Neural cell (in vitro differentiated cells): Measurements from ENCODE around the gene HOXC9. TPM values are rescaled to one million over a fixed set of nuclear protein-coding genes. Genes with fewer than 3 reads are reported as not detected.
A peak's percentile ranks its signal among the peaks of the same experiment; 100 is the strongest.

Experiments
- H2AFZ ChIP-seq: fragments of 200-600, 300-800 bp; sonication (generic), shearing (Covaris generic); 2 replicates; pipeline ENCODE4 v1.6.0; 2014; ENCODE audit warnings: low read depth, mild to moderate bottlenecking, antibody characterized with exemption, low read length, moderate library complexity
- H3F3A ChIP-seq: fragments of 200-600 bp; shearing (Covaris generic); 2 replicates; pipeline ENCODE4 v1.6.1; 2016; ENCODE audit warnings: mild to moderate bottlenecking, moderate library complexity, mixed read lengths, antibody characterized with exemption, low read length; ENCODE audit not compliant: insufficient read depth, poor library complexity, severe bottlenecking
- H3K27ac ChIP-seq: fragments of 200-600, 300-800 bp; sonication (generic), shearing (Covaris generic); 2 replicates; pipeline ENCODE4 v1.5.1; 2014; ENCODE audit warnings: mild to moderate bottlenecking, low read length, moderate library complexity
- H3K27me3 ChIP-seq: fragments of 300-800, 200-600 bp; sonication (generic), shearing (Covaris generic); 2 replicates; pipeline ENCODE4 v1.6.0; 2014; ENCODE audit warnings: mild to moderate bottlenecking, low read depth, low read length, moderate library complexity; ENCODE audit not compliant: insufficient read depth
- H3K36me3 ChIP-seq: fragments of 300-800, 200-600 bp; sonication (generic), shearing (Covaris generic); 2 replicates; pipeline ENCODE4 v1.5.1; 2014; ENCODE audit warnings: mild to moderate bottlenecking, antibody characterized with exemption, low read length, moderate library complexity; ENCODE audit not compliant: insufficient read depth
- H3K4me2 ChIP-seq: fragments of 300-800, 200-600 bp; sonication (generic), shearing (Covaris generic); 2 replicates; pipeline ENCODE4 v1.6.0; 2014; ENCODE audit warnings: mild to moderate bottlenecking, low read length
- H3K4me3 ChIP-seq: fragments of 300-800, 200-600 bp; sonication (generic), shearing (Covaris generic); 2 replicates; pipeline ENCODE4 v1.5.1; 2014; ENCODE audit warnings: mild to moderate bottlenecking, low read length, moderate library complexity
- H3K79me2 ChIP-seq: fragments of 200-600 bp; shearing (Covaris generic); replicated peaks from 2 replicates; pipeline ENCODE4 v1.6.0; 2014; ENCODE audit warnings: mild to moderate bottlenecking, low read length, moderate library complexity; ENCODE audit not compliant: insufficient read depth
- H3K9ac ChIP-seq: fragments of 300-800, 200-600 bp; sonication (generic), shearing (Covaris generic); 2 replicates; pipeline ENCODE4 v1.6.1; 2016; ENCODE audit warnings: mild to moderate bottlenecking, low read length, mixed read lengths
- H3K9me2 ChIP-seq: fragments of 200-600 bp; shearing (Covaris generic); 2 replicates; pipeline ENCODE4 v1.6.1; 2016; ENCODE audit warnings: mild to moderate bottlenecking, low read length, mixed read lengths; ENCODE audit not compliant: insufficient read depth
- H3K9me3 ChIP-seq: fragments of 200-600, 300-800 bp; sonication (generic), shearing (Covaris generic); 2 replicates; pipeline ENCODE4 v1.6.1; 2016; ENCODE audit warnings: mild to moderate bottlenecking, mixed run types, low read length, moderate library complexity, mixed read lengths
- H4K20me1 ChIP-seq: fragments of 200-600 bp; shearing (Covaris generic); 2 replicates; pipeline ENCODE4 v1.6.1; 2016; ENCODE audit warnings: mild to moderate bottlenecking, mixed run types; ENCODE audit not compliant: insufficient read depth
- EP300 ChIP-seq: fragments of 450-650 bp; conservative IDR thresholded peaks from 2 replicates; pipeline ENCODE4 v1.6.1; 2014; ENCODE audit warnings: antibody characterized with exemption, mild to moderate bottlenecking, moderate library complexity; ENCODE audit not compliant: poor library complexity, severe bottlenecking
- EZH2 ChIP-seq: fragments of 200-600, 300-800 bp; shearing (Covaris generic), sonication (generic); IDR thresholded peaks from 2 replicates; pipeline ENCODE4 v1.6.1; 2014; ENCODE audit warnings: antibody characterized with exemption, low read length, borderline replicate concordance, mild to moderate bottlenecking; ENCODE audit not compliant: insufficient read depth, poor library complexity, severe bottlenecking
- MXI1 ChIP-seq: fragments of 450-650 bp; conservative IDR thresholded peaks from 2 replicates; pipeline ENCODE4 v1.6.1; 2014; ENCODE audit warnings: antibody characterized with exemption, mild to moderate bottlenecking; ENCODE audit not compliant: poor library complexity, severe bottlenecking
- POLR2AphosphoS5 ChIP-seq: IDR thresholded peaks from 2 replicates; pipeline ENCODE4 v1.6.1; 2012
- RAD21 ChIP-seq: fragments of 450-650 bp; conservative IDR thresholded peaks from 2 replicates; pipeline ENCODE4 v1.6.1; 2014; ENCODE audit warnings: antibody characterized with exemption, mild to moderate bottlenecking, moderate library complexity
- REST ChIP-seq: IDR thresholded peaks from 2 replicates; pipeline ENCODE4 v1.6.1; 2012; ENCODE audit warnings: borderline replicate concordance
- SMC3 ChIP-seq: fragments of 450-650 bp; conservative IDR thresholded peaks from 2 replicates; pipeline ENCODE4 v1.6.1; 2014; ENCODE audit warnings: antibody characterized with exemption, mild to moderate bottlenecking, moderate library complexity; ENCODE audit not compliant: poor library complexity
- TAF1 ChIP-seq: IDR thresholded peaks from 2 replicates; pipeline ENCODE4 v1.6.1; 2012; ENCODE audit warnings: low read depth
- polyA plus RNA-seq: library from polyadenylated mRNA; depleted of rRNA; stranded (reverse); fragments of >200 nt; gene quantifications from 2 replicates; pipeline ENCODE4 v1.2.3, GENCODE V29; 2014

HOXC9 gene
- polyA plus RNA-seq, 1 donor from 2014 or later: not detected

- Histone ChIP-seq H3K4me3 (no peak within 1 kb of the TSS), H3K9me3 (no peaks in the 10 kb centered on the region), H3K79me2 (no peaks in the 10 kb centered on the region), H3K36me3 (no peaks in the 10 kb centered on the region), H3F3A (no peaks in the 10 kb centered on the region), H3K27ac (no peak within 1 kb of the TSS), H2AFZ (no peak within 1 kb of the TSS), H4K20me1 (no peaks in the 10 kb centered on the region), H3K9ac (no peak within 1 kb of the TSS), H3K27me3 (peaks cover 100% of the 10 kb centered on the region), H3K9me2 (no peaks in the 10 kb centered on the region), H3K4me2 (no peak within 1 kb of the TSS)
- no peak for TF ChIP-seq SMC3
- no peak for TF ChIP-seq POLR2AphosphoS5
- no peak for TF ChIP-seq EP300
- no peak for TF ChIP-seq EZH2
- no peak for TF ChIP-seq TAF1
- no peak for TF ChIP-seq RAD21
- TF ChIP-seq MXI1: no peak
Measured at GRCh38 chr12:53954694-53955035, 45.3 kb upstream of the HOXC9 start, which contains the start of gene HOXC12. TSS of gene HOXC12 (plus strand) at chr12:53954903. CDS start at chr12:53954930, 27 bp downstream.

- no peak overlapping the region for H3K27ac ChIP-seq
- no peak overlapping the region for H3K9ac ChIP-seq
- H3K4me2 ChIP-seq: no peak overlapping the region
- no peaks in the 10 kb centered on the region for H3F3A ChIP-seq
- no peaks in the 10 kb centered on the region for H4K20me1 ChIP-seq
- TF ChIP-seq EZH2 (peak; percentile 62), REST (no peak)
- H3K9me2 ChIP-seq: no peaks in the 10 kb centered on the region
- H3K9me3 ChIP-seq: no peaks in the 10 kb centered on the region
- H3K79me2 ChIP-seq: no peaks in the 10 kb centered on the region
- no peak overlapping the region for H3K4me3 ChIP-seq
- peaks cover 100% of the 10 kb centered on the region for H3K27me3 ChIP-seq
- H2AFZ ChIP-seq: no peak overlapping the region
- no peaks in the 10 kb centered on the region for H3K36me3 ChIP-seq
Measured at GRCh38 chr12:53955036-53955775, 44.8 kb upstream of the HOXC9 start.

- Histone ChIP-seq H3K4me2 (no peak overlapping the region), H3K9me2 (no peaks in the 10 kb centered on the region), H3K27me3 (peaks cover 100% of the 10 kb centered on the region)
Measured at GRCh38 chr12:53955776-53956250, 44.1 kb upstream of the HOXC9 start.

More at GRCh38 chr12:53955776-53956250, 44.1 kb upstream of the HOXC9 start:
- H3K9me3 ChIP-seq: no peaks in the 10 kb centered on the region
- no peaks in the 10 kb centered on the region for H3K79me2 ChIP-seq
- H4K20me1 ChIP-seq: no peaks in the 10 kb centered on the region
- H2AFZ ChIP-seq: no peak overlapping the region
- no peak overlapping the region for H3K27ac ChIP-seq
- no peaks in the 10 kb centered on the region for H3K36me3 ChIP-seq
- no peak overlapping the region for H3K4me3 ChIP-seq
- TF ChIP-seq POLR2AphosphoS5: no peak
- TF ChIP-seq EZH2: peak; percentile 54
- no peaks in the 10 kb centered on the region for H3F3A ChIP-seq
- H3K9ac ChIP-seq: no peak overlapping the region
